NCI-H2081 (cell line): ENCODE data around the gene RGMB.
"Not testable (repeated sequence)": the region's sequence is repeated elsewhere in the genome, so short reads cannot be mapped to it uniquely, and the experiment has no call there.

Source experiments
- DNase-seq, 2 experiments: peaks; one replicate each; lab custom pipeline; 2025; lab: John Stamatoyannopoulos, UW

Gene RGMB

GRCh38 chr5:98773464-98774191, at the start of gene RGMB:
Gene RGMB, plus strand, starts transcription at chr5:98773663. Its CDS starts 408 bp downstream, at chr5:98774071.
- DNase-seq: peak; percentile 96

- DNase-seq: no peak
Observed at GRCh38 chr5:98726258-98726657, 47.2 kb upstream of the RGMB start.

- DNase-seq: no peak
Observed at GRCh38 chr5:98727686-98728085, 45.8 kb upstream of the RGMB start.

GRCh38 chr5:98734646-98735045, 38.8 kb upstream of the RGMB start:
- no peak for DNase-seq

GRCh38 chr5:98735806-98736507, 37.5 kb upstream of the RGMB start:
- DNase-seq: no peak

GRCh38 chr5:98736753-98737152, 36.7 kb upstream of the RGMB start:
- DNase-seq: no peak

- not testable (repeated sequence) for DNase-seq
Observed at GRCh38 chr5:98737441-98737840, 36.0 kb upstream of the RGMB start.

GRCh38 chr5:98738481-98739149, 34.8 kb upstream of the RGMB start:
- not testable (repeated sequence) for DNase-seq

GRCh38 chr5:98741926-98742325, 31.5 kb upstream of the RGMB start:
- no peak for DNase-seq

- DNase-seq: no peak
Observed at GRCh38 chr5:98742396-98743073, 30.9 kb upstream of the RGMB start.

- not testable (repeated sequence) for DNase-seq
Observed at GRCh38 chr5:98748259-98748658, 25.2 kb upstream of the RGMB start.

GRCh38 chr5:98749046-98749445, 24.4 kb upstream of the RGMB start:
- no peak for DNase-seq

GRCh38 chr5:98750693-98751092, 22.8 kb upstream of the RGMB start:
- DNase-seq: no peak

GRCh38 chr5:98752331-98752730, 21.1 kb upstream of the RGMB start:
- DNase-seq: not testable (repeated sequence)

- not testable (repeated sequence) for DNase-seq
Observed at GRCh38 chr5:98752801-98753200, 20.7 kb upstream of the RGMB start.

GRCh38 chr5:98753507-98753906, 20.0 kb upstream of the RGMB start:
- DNase-seq: no peak

GRCh38 chr5:98755406-98755805, 18.1 kb upstream of the RGMB start:
- no peak for DNase-seq

- no peak for DNase-seq
Observed at GRCh38 chr5:98757978-98758377, 15.5 kb upstream of the RGMB start.

GRCh38 chr5:98763001-98763630, 10.3 kb upstream of the RGMB start:
- no peak for DNase-seq

- DNase-seq: no peak
Observed at GRCh38 chr5:98765815-98766214, 7.6 kb upstream of the RGMB start.

- DNase-seq: no peak
Observed at GRCh38 chr5:98767581-98767980, 5.9 kb upstream of the RGMB start.
